ENCODE data around the gene SCML2. TPM values are rescaled to one million over a fixed set of nuclear protein-coding genes. Genes with fewer than 3 reads are reported as not detected.

The SCML2 gene
- total RNA-seq, 1 donor from 2014 or later: 9.5 TPM

DNA sequence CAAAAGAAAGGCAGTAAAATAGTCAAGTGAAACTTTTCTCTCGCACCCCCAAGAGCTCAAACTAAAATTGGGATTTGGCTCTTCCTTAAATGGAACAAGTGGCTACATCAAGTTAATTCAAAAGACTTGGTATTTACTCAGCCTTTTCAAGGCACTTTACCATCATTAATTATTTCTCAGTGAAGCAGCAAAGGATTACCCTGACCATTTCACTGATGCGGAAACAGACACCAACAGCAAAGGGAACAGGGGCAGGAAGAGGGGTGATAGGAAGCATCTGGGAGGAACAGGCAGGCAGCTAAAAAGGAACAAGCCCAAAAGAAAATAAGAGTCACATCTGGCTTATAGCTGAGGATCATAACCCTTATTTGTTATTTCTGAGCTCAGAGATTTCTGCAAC, 2.7 kb downstream of the SCML2 start:
- TF ChIP-seq, protein P1, sequence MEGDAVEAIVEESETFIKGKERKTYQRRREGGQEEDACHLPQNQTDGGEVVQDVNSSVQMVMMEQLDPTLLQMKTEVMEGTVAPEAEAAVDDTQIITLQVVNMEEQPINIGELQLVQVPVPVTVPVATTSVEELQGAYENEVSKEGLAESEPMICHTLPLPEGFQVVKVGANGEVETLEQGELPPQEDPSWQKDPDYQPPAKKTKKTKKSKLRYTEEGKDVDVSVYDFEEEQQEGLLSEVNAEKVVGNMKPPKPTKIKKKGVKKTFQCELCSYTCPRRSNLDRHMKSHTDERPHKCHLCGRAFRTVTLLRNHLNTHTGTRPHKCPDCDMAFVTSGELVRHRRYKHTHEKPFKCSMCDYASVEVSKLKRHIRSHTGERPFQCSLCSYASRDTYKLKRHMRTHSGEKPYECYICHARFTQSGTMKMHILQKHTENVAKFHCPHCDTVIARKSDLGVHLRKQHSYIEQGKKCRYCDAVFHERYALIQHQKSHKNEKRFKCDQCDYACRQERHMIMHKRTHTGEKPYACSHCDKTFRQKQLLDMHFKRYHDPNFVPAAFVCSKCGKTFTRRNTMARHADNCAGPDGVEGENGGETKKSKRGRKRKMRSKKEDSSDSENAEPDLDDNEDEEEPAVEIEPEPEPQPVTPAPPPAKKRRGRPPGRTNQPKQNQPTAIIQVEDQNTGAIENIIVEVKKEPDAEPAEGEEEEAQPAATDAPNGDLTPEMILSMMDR (IDR thresholded peaks at IDR 0.05; ENCODE audit: partially characterized antibody, unreplicated experiment): no peak
- Mint-ChIP-seq H3K27ac (ENCODE audit: unreplicated experiment) (no peak overlapping the region), H3K27me3 (ENCODE audit: unreplicated experiment) (no peaks in the 10 kb centered on the region), H3K9me3 (ENCODE audit: unreplicated experiment) (no peaks in the 10 kb centered on the region), H3K4me1 (ENCODE audit: low read depth, unreplicated experiment) (no peaks in the 10 kb centered on the region), H3K4me3 (ENCODE audit: unreplicated experiment) (no peak overlapping the region), H3K36me3 (ENCODE audit: unreplicated experiment) (no peaks in the 10 kb centered on the region)
- DNase-seq: no peak

DNA sequence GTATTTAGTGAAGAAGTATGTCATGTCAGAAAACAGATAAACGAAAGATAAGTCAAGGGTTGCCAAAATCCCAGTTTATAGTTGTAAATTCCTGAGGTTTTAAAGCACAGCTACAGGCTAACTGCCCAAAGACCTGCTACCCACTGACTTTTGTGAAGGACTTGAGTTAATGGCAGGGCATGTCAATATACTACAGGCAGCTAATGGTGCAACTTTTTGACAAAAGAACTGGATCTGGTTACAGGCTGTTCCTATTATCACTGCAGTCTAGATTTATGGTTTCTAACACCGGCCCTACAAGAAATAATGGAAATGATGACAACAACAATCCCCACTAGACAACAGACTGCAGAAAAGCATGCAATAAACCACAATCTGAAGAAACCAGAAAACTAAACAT, 6.4 kb downstream of the SCML2 start:
- no peaks in the 10 kb centered on the region for H3K36me3 Mint-ChIP-seq (ENCODE audit: unreplicated experiment)
- H3K4me3 Mint-ChIP-seq (ENCODE audit: unreplicated experiment): no peak overlapping the region
- no peaks in the 10 kb centered on the region for H3K4me1 Mint-ChIP-seq (ENCODE audit: low read depth, unreplicated experiment)
- peaks cover 1% of the 10 kb centered on the region for H3K9me3 Mint-ChIP-seq (ENCODE audit: unreplicated experiment)
- no peak overlapping the region for H3K27ac Mint-ChIP-seq (ENCODE audit: unreplicated experiment)
- no peaks in the 10 kb centered on the region for H3K27me3 Mint-ChIP-seq (ENCODE audit: unreplicated experiment)
- TF ChIP-seq, protein P1 (IDR thresholded peaks at IDR 0.05; ENCODE audit: partially characterized antibody, unreplicated experiment): no peak
- DNase-seq: no peak

DNA sequence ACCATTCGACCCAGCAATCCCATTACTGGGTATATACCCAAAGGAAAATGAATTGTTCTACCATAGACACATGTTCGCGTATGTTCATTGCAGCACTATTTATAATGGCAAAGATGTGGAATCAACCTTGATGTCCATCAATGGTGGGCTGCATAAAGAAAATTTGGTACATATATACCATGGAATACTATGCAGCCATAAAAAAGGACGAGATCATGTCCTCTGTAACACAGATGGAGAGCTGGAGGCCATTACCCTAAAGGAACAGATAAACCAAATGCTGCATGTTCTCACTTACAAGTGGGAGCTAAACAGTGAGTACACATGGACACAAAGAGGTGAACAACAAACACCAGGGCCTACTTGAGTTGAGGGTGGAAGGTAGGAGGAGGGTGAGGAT, 45.1 kb downstream of the SCML2 start:
- no peak for DNase-seq
- TF ChIP-seq, protein P1 (IDR thresholded peaks at IDR 0.05; ENCODE audit: partially characterized antibody, unreplicated experiment): no peak
- H3K27ac Mint-ChIP-seq (ENCODE audit: unreplicated experiment): no peak overlapping the region
- H3K9me3 Mint-ChIP-seq (ENCODE audit: unreplicated experiment): peaks cover 5% of the 10 kb centered on the region
- peaks cover 13% of the 10 kb centered on the region for H3K36me3 Mint-ChIP-seq (ENCODE audit: unreplicated experiment)
- H3K4me1 Mint-ChIP-seq (ENCODE audit: low read depth, unreplicated experiment): no peaks in the 10 kb centered on the region
- H3K4me3 Mint-ChIP-seq (ENCODE audit: unreplicated experiment): no peak overlapping the region
- H3K27me3 Mint-ChIP-seq (ENCODE audit: unreplicated experiment): no peaks in the 10 kb centered on the region

DNA sequence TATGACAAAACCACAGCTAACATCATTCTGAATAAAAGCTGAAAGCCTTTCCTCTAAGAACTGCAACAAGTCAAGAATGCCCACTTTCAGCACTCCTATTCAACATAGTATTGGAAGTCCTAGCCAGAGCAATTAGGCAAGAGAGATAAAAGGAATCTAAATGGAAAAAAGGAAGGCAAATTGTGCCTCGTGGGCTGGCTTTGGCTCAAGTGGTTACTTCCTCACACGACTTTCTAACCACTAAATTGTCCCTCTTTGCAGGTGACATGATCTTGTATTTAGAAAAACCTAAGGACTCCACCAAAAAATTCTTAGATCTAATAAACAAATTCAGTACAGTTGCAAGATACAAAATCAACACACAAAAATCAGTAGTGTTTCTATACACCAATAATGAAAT, 57.2 kb downstream of the SCML2 start:
- Mint-ChIP-seq H3K27me3 (ENCODE audit: unreplicated experiment) (peaks cover 6% of the 10 kb centered on the region), H3K4me3 (ENCODE audit: unreplicated experiment) (no peak overlapping the region), H3K27ac (ENCODE audit: unreplicated experiment) (no peak overlapping the region), H3K4me1 (ENCODE audit: low read depth, unreplicated experiment) (no peaks in the 10 kb centered on the region), H3K36me3 (ENCODE audit: unreplicated experiment) (peaks cover 18% of the 10 kb centered on the region), H3K9me3 (ENCODE audit: unreplicated experiment) (no peaks in the 10 kb centered on the region)
- no peak for DNase-seq
- TF ChIP-seq, protein P1 (IDR thresholded peaks at IDR 0.05; ENCODE audit: partially characterized antibody, unreplicated experiment): no peak

DNA sequence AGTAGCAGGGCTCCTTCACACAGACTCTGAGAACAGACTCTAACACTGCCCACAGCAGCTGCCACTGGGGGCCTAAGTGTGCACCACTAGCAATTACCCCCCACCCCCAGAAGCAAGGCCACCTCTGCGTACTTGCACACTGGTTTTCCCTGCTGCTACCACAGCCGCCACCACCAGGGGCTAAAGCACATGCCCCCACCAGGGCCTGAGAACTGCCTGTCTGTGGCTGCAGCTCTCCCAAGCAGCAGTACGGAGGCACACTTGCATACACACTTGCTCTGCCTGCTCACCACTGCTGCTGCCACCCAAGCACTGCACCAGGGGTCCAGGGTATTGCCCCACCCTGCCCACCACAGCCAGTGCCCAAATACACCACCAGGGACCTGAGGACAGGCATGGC, 59.6 kb downstream of the SCML2 start:
- DNase-seq: no peak
- Mint-ChIP-seq H3K9me3 (ENCODE audit: unreplicated experiment) (no peaks in the 10 kb centered on the region), H3K27ac (ENCODE audit: unreplicated experiment) (no peak overlapping the region), H3K4me3 (ENCODE audit: unreplicated experiment) (no peak overlapping the region), H3K36me3 (ENCODE audit: unreplicated experiment) (peaks cover 18% of the 10 kb centered on the region), H3K27me3 (ENCODE audit: unreplicated experiment) (peaks cover 6% of the 10 kb centered on the region), H3K4me1 (ENCODE audit: low read depth, unreplicated experiment) (peaks cover 8% of the 10 kb centered on the region)
- TF ChIP-seq, protein P1 (IDR thresholded peaks at IDR 0.05; ENCODE audit: partially characterized antibody, unreplicated experiment): no peak

All from glutamatergic neuron (in vitro differentiated cells).